ENCODE data around the gene NT5DC1.

GRCh38 chr6:116144605-116145004, 44.0 kb downstream of the NT5DC1 start:
- TF ChIP-seq, protein P1, sequence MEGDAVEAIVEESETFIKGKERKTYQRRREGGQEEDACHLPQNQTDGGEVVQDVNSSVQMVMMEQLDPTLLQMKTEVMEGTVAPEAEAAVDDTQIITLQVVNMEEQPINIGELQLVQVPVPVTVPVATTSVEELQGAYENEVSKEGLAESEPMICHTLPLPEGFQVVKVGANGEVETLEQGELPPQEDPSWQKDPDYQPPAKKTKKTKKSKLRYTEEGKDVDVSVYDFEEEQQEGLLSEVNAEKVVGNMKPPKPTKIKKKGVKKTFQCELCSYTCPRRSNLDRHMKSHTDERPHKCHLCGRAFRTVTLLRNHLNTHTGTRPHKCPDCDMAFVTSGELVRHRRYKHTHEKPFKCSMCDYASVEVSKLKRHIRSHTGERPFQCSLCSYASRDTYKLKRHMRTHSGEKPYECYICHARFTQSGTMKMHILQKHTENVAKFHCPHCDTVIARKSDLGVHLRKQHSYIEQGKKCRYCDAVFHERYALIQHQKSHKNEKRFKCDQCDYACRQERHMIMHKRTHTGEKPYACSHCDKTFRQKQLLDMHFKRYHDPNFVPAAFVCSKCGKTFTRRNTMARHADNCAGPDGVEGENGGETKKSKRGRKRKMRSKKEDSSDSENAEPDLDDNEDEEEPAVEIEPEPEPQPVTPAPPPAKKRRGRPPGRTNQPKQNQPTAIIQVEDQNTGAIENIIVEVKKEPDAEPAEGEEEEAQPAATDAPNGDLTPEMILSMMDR (IDR thresholded peaks at IDR 0.05), result no peak
- no peak for TF ChIP-seq POLR2A (IDR thresholded peaks at IDR 0.05)

Data from tibial nerve (tissue), 3 donors.